ENCODE measurements around the gene TNFAIP6.
"Not testable (repeated sequence)": the region's sequence is repeated elsewhere in the genome, so short reads cannot be mapped to it uniquely, and the experiment has no call there.

Gene TNFAIP6

DNA sequence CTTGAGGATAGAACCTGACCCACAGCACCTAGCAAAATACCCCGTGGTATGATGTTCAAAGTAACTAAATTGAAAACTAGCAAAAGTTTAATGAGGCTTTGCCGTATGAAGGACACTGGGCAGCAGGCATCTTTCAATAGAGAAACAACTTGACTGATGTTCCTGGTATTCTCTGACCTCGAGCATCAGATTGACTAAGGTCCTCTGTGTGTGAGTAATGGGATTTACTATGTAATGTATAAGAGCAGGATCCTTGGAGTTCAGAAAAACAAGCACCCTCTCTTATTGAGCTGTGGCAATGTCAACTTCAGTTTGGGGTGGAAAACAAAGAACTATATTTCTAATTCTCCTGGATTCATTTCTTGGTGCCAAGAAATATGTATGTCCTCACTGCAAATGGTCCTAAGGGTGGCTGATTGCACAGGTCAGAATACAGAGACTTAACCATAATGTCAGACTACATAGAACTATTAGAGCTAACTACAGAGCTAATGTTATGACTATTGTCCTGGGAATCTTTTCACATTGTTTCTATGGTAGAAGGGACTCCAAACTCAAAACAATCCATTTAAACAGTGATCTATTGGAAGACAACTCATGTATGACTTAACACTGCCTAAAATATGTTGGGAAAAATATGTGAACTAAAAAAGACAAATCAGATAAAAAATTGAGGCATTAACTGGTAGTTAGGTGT is 4.4 kb downstream of the TNFAIP6 start:
- DNase-seq: no peak

DNA sequence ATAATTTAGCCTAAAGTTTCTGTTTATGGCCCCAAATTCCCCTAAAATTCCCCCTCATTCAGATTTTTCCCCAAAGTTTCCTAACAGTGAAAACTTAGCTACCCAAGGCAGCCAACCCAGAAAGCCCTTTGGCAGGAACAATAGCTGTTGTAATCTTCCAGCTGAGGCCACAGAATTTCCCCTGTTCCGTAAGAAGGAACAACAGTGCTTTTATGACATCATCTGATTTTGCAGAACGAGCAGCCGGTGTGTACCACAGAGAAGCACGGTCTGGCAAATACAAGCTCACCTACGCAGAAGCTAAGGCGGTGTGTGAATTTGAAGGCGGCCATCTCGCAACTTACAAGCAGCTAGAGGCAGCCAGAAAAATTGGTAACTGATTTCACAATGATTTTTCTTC is 6.3 kb downstream of the TNFAIP6 start:
- DNase-seq: no peak

DNA sequence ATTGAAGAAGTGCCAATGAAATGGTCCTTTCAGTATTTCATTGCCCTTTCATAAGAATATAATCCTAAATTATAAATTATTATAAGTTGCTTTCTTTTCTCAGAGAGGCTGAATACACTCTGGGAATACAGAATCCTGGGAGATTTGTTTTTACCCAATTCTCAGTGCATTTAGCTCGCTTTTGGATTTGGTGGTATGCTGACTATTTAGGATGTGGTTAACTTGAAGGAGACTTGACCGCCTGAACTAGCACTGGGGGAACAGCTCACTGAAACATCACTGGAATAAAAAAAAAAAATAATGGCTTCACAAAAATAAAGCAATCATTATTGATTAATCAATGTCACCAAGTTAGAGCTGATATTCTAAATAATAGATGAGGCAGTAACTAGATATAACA is 10.2 kb downstream of the TNFAIP6 start:
- DNase-seq: no peak

DNA sequence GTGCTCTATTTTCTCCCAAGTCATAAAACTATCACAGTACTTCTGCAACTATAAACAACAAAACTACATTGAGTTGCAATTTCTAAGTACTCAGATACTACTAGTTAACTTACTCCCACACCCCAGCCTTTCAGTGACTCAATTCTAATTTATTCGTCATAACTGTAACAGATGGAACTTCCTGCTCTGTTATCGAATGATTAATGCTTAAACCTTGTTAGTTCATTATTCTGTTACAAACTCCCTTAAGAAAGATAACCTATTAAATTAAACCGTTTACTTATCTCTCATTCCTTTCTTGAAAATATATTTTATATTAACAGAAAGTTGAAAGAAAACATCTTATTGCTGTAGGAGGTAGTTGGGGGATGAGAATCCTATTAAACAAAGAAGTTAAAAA is 17.0 kb downstream of the TNFAIP6 start:
- DNase-seq: no peak

DNA sequence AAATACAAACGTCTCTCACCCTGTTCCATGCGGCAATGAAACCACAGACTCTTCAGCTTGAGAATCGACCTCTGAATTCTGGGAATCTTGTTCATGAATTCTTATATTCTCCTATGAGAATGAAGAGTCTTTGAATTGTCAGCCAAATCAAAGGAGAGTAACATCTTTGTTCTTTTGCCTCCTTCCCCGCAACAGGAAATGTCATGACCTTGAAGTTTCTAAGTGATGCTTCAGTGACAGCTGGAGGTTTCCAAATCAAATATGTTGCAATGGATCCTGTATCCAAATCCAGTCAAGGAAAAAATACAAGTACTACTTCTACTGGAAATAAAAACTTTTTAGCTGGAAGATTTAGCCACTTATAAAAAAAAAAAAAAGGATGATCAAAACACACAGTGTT is 21.8 kb downstream of the TNFAIP6 start:
- DNase-seq: no peak

DNA sequence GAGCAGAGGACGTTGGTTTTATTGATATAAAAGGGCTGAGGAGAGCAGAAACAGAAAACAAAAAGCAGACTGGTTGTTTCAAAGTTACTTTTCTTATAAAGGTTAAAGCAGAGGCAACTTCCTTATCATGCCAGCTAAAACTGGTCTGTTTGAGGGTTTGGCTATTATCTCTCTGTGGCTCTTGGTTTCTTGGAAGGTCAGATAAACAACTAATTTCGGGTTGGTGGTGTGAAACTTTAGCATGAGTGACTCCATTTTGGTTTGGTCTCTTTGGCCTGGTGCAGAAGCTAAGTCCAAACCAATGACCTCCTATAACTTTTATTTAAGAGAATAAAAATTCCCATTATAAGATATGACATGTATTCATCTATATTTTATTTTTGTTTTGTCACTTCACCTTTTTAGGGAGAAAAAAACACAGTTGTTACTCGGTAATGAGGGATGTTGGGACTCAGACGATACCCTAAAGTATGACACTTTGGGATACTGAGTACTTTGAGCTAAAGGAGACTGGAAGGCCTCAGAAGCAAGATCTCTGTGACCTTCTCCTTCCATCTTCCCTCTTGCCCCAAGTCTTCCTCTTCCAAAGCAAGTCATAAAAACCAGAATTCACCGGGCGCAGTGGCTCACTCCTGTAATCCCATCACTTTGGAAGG is 23.3 kb downstream of the TNFAIP6 start:
- no peak for DNase-seq

DNA sequence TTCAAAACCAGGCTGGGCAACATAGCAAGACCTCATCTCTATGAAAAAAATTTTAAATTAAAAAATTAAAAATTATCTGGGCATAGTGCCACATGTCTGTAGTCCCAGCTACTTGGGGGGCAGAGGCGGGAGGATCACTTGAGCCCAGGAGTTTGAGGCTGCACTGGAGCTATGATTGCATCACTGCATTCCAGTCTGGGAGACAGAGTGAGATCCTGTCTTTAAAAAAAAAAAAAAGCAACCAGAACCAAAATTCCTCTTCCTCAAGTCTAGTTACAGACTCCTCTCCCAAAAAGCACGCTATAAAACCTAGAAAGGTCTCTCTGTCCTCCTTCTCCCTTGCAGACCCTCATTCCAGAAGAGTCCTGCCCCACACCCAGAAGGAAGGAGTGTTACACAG is 23.9 kb downstream of the TNFAIP6 start:
- no peak for DNase-seq

DNA sequence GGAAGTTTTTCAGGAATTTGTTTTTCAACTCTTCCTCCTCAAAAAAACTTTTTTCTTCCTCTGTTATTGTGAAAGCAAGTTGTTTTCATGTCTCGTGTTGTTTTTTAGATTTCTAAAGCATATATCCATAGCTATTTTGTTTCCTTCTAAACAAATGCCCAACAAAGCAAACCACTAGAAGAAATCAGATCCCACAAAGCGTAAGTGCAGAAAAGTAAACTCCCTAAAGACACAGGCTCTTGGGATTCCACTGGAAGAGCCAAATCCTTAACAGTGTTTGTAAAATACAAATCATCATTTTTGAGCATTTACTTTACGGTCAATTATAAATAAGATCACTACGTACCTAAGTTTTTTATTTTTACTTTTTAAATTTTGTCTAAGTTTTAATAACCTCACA is 30.6 kb downstream of the TNFAIP6 start:
- DNase-seq: no peak

DNA sequence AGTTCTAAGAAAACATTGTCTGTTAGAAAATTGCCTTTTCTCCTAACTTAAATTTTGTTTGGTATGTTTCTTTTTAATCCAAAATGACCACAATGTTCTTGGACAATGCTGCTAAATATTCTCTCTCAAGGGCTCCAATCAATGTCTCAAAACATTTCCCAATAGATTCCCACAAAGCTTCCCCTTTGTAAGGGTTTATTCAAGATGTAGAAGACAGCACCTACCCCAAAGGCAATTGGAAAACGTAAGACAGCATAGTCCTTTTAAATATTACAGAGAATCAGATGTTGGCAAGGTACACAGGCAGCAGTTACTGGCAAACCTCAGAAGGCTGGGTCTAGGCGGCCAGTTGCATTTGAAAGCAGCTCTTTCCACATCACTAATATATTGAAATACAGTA is 34.0 kb downstream of the TNFAIP6 start:
- no peak for DNase-seq

DNA sequence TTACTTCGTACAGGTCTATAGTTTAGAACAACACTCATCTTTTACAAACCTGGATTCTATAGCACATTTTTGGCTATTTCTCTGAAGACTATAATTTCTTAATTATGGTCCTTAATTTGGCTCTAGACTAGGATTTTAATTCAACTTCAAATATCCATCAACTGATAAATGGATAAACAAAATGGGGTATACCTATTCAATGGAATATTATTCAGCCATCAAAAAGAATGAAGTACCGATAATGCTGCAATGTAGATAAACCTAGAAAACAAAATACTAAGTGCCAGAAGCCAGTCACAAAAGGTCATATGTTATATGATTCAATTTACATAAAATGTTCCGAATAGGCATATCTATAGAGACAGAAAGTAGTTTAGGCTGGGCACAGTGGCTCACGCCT is 37.1 kb downstream of the TNFAIP6 start:
- DNase-seq: no peak

DNA sequence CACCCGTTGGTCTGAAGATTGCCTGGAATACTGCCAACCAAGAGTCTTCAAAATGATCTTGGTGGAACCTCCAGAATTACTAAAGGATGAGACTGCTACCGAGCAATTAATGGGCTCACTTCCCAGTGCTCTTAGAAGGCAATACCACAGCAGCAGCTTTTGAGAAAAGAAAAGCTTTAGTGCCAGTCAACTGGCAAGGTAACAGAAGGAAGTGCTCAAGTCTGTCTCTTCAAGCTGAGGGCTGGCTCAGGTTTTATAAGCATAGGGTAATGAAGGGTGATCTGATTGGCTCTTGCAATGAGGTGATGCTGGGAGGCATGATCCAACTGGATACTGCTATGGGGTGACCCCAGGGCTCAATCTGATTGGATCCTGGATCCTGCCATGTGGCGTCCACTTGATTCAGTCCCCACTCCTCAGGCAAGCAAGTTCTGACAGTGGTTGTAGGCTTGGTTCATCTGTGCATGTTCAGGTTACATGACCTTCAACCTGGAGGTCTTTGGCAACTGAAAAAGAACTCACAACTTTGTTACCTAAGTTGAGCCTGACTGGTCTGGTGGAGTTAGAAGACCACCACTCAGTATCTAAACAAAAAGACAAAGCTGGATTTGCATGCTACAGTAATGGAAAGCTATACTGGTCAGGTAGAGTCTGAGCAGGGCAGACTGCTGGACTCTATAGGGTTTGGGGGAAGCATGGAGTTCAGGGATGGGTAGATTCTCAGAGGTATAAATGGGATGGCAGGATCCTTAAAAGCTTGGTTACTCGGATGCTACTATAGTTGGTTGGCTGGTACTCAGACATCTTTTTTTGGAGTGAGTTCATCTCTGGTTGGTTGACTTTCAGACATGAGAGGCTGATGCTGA is 38.4 kb downstream of the TNFAIP6 start:
- DNase-seq: no peak

DNA sequence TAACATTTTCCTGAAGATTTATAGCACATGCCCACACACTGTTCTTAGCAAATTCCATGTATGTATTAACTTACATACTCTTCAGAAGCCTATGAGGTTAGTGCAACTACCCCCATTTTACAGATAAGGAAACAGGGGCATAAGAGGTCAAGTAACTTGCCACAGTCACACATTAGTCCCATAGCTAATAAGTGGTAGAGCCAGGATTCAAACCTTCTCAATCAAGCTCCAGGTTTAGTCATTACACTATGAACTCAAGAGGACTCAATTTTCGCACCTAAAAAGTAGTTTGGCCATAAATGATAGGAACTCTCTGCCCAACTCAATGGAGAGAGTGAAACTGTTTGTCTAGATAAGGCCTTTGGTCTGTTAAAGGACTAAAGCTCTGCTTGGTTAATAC is 42.6 kb downstream of the TNFAIP6 start:
- no peak for DNase-seq

DNA sequence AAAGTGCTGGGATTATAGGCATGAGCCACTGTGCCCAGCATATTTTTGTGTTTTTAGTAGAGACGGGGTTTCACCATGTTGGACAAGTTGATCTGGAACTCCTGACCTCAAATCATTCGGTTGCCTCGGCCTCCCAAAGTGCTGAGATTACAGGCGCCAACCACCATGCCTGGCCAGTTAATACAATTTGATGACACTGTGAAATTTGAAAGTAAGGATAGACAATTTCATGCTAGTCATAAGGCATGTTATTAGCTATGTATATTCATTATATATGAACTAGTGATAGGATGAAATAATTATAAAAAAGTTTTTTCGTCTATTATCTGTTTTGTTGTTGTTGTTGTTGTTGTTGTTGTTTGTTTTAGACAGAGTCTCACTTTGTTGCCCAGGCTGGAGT is 43.8 kb downstream of the TNFAIP6 start:
- DNase-seq: no peak

DNA sequence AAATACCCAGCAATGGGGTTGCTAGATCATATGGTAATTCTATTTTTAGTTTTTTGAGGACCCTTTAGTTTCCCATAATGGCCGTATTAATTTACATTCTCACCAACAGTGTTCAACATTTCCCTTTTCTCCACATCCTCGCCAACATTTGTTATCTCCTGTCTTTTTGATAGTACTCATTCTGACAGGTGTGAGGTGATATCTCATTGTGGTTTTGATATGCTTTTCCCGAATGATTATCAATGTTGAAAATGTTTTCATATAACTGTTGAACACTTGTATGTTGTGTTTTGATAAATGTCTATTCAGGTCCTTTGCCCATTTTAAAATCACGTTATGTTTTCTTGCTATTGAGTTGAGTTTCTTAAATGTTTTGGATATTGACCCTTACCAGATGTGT is 46.5 kb downstream of the TNFAIP6 start:
- DNase-seq: no peak

DNA sequence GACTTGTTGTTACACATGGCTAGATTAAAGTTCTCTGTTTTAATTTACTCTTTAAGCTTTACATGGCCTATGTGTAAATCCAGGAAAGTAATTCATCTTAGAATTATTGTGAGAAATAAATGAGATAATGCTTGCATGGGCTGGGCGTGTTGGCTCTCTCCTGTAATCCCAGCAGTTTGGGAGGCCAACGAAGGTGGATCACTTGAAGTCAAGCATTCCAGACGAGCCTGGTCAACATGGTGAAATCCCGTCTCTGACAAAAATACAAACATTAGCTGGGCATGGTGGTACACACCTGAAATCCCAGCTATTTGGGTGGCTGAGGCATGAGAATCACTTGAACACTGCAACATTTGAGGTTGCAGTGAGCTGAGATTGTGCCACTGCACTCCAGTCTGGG is 48.0 kb downstream of the TNFAIP6 start:
- no peak for DNase-seq

DNA sequence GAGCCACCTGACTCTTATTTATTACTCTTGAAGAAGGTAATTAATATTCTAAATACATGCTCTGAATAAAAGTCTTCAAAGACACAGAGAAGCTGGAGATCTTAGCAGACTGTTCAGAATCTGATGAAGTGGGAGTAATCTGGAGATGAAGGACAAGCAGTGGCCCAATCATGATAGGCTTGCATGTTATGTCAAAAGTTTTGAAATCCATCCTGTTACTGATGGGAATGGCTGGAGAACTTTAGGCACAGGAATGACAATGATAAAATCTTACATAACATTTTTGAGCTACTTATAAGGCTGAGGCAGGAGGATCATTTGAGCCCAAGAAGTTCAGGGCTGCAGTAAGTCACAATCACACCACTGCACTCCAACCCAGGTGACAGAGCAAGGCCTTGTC is 49.9 kb downstream of the TNFAIP6 start:
- DNase-seq: no peak

DNA sequence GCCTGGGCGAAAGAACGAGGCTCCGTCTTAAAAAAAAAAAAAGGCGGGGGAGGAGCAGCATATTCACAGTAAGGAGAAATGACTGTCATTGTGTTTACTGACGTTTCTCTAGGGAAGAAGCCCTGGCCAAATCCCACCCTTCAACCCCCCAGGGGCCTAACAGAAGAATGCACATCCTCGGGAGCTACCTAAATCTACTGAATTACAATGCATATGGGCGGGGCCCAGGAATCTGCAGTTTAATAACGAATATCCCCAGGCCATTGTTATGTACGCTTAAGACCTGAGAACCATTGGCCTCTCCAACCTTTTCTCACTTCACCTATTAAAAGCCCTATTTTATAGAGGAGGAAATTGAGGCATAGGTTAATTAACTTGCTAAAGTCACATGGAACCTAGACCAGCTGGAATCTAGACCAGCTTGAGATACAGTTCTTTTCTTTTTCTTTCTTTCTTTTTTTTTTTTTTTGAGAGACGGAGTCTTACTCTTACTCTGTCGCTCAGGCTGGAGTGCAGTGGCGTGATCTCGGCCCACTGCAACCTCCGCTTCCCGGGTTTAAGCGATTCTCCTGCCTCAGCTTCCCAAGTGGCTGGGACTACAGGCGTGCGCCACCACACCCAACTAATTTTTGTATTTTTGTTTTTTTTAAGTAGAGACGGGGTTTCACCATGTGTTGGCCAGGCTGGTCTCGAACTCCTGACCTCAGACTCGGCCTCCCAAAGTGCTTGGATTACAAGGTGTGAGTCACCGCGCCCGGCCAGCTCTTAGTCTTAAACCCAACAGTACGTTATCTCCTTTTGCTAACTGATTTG is 51.6 kb downstream of the TNFAIP6 start:
- no peak for DNase-seq

DNA sequence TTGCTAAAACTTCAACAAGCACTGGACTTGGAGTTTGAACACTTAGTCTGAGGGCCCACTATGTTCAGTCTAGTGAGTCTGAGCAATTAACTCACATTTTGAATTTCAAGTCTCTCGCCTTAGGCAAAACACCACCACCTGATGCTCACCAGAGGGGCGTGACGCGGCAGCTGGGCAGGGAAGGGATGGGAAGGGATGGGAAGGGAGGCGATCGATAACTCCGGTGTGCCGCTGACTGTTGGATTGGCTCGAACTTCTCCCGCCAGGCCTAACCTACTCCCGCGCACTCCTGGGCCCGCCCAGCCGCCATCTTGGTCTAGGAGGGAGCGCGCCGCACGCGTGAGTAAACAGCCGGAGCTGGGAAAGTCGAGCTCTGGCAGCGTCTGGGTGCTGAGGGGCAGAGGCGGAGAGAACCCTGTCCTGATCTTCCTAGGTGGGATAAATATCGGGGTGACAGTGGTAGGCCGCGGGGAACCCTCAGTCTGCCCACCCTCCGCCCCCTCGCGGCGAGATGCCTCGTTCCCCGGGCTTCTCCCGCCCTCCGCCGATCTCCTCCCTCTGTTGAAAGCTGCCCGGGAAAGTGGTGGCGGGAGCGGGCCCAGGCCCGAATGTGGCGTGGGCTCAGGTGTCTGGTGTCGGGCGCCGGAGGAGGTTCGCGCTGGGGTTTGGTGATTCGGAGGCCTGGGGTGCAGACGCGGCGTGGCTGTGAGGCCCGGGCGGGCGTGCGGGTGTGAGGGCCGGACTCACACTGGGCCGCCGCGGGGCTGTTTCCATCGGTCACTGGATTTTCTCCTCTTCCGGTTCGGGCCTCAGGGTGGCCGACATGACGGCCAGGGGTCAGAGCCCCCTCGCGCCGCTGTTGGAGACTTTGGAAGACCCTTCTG is 52.5 kb downstream of the TNFAIP6 start, which contains the start of gene RIF1:
RIF1 (plus strand) TSS at position 302 of the 884 bp plus-strand sequence; CDS start at position 824, 522 bp downstream.
- DNase-seq: peak; percentile 95

DNA sequence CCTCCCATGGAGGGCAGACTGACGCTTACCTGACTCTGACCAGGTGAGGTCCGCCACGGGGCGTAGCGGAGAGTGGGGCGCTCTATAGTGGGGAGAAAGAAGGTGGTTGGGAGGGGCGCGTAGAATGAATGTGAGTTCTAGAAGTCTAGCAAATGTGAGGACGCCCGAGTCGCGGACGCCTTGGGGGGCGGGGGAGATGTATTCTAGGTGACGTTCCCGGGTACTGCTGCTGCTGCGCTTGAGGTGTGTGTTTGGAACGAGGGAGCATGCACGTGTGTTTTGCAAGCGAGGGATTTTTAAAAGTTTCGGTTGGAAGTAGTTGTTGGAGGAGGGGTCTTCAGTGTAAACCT is 53.1 kb downstream of the TNFAIP6 start:
- DNase-seq: no peak

DNA sequence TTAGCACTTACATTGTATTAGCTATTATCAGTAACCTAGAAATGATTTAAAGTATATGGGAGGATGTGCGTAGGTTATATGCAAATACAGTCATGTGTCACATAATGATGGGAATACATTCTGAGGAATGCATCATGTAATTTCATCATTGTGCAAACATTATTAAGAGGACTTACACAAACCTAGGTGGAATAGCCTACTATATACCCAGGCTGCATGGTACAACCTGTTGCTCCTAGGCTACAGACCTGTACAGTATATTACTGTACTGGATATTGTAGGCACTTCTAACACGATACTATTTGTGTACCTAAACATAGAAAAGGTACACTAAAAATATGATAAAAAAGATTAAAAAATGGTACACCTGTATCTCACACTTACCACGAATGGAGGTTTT is 60.3 kb downstream of the TNFAIP6 start:
- no peak for DNase-seq

DNA sequence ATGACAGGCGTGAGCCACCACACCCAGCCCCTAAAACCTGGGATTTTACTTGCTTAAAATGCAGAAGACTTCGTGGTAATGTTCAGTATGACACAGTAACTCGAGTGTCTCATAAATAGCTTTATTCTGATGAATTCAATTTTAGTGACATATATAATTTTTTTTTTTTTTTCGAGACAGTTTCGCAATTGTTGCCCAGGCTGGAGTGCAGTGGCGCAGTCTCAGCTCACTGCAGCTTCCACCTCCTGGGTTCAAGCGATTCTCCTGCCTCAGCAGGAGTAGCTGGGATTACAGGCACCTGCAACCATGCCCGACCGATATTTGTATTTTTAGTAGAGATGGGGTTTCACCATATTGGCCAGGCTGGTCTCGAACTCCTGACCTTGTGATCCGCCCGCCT is 64.3 kb downstream of the TNFAIP6 start:
- DNase-seq: not testable (repeated sequence)

DNA sequence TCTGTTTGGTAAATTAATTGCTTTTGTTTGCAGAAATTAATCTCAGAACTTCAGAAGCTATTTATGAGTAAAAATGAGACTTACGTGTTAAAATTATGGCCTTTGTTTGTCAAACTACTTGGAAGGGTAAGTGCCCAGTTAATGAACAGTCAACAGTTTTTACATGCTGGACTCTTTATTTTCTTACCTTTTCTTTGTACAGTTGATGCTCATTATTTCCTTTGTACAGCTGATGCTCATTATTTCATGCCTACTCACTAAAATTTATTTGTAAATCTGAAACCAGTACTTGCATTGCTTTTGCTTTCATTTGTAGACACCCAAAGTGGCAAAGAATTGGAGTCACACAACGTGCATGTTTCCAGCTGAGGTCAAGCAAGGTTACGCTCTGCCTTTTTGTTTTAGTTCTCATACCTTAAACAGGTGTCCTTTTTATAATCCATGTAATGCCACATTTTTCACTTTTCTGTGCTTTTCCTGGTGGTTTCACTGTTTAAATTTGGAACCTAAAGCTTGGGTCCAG is 65.6 kb downstream of the TNFAIP6 start:
- DNase-seq: no peak

Measured in retina (tissue), 1 donor.